Endothelial cell of umbilical vein (primary cell): Measurements from ENCODE around the gene SLC6A19. TPM values are rescaled to one million over a fixed set of nuclear protein-coding genes. Genes with fewer than 3 reads are reported as not detected.

Experiments used
- BruUV-seq: library from RNA; stranded (reverse); fragments of 400-500 nt; replicated peaks from 2 replicates; lab custom pipeline; 2021; lab: Mats Ljungman, UMichigan
- CTCF ChIA-PET: fragments of 300-600, 350-600 bp; sonication (Branson Sonifier 250); formaldehyde crosslinking; loops from one replicate; lab custom pipeline; 2021; ENCODE audit warnings: antibody characterized with exemption, inconsistent platforms; lab: Charles Lee
- POLR2A ChIA-PET: fragments of 300-600, 350-600 bp; sonication (Branson Sonifier 250); formaldehyde crosslinking; loops from one replicate; lab custom pipeline; 2021; ENCODE audit warnings: antibody characterized with exemption, inconsistent platforms; lab: Charles Lee
- DNase-seq: peaks from one replicate; pipeline ENCODE4 v3.0.0-alpha.2; 2011; ENCODE audit warnings: low read depth, low spot score
- FAIRE-seq: peaks from 2 replicates; lab custom pipeline; 2011; peaks lifted over from hg19 to GRCh38; lab: Jason Lieb, UNC
- H2AFZ ChIP-seq: 2 replicates; pipeline ENCODE4 v1.6.0; 2012; ENCODE audit warnings: low read depth, low read length, control low read depth, inconsistent platforms
- H3K27ac ChIP-seq: 2 replicates; pipeline ENCODE4 v1.5.1; 2011; ENCODE audit warnings: low read depth, mild to moderate bottlenecking, control low read depth, low read length, moderate library complexity; ENCODE audit not compliant: insufficient read depth
- H3K27me3 ChIP-seq, 2 experiments: 2 replicates each; pipeline versions ENCODE4 v1.6.0 to v1.6.1; 2011; ENCODE audit warnings: low read length in 2 of 2, mixed read lengths in 1 of 2; ENCODE audit not compliant: control insufficient read depth in 2 of 2, insufficient read depth in 2 of 2
- H3K36me3 ChIP-seq, 2 experiments: 2 replicates in 1 of 2; 3 replicates in 1 of 2; pipeline ENCODE4 v1.5.1; 2011; ENCODE audit warnings: low read length in 2 of 2, mild to moderate bottlenecking in 1 of 2, moderate library complexity in 1 of 2; ENCODE audit not compliant: control insufficient read depth in 2 of 2, insufficient read depth in 2 of 2; ENCODE audit errors: extremely low read depth in 1 of 2
- H3K4me1 ChIP-seq: 3 replicates; pipeline ENCODE4 v1.5.1; 2011; ENCODE audit warnings: mild to moderate bottlenecking, low read length; ENCODE audit not compliant: control insufficient read depth, insufficient read depth; ENCODE audit errors: extremely low read depth
- H3K4me2 ChIP-seq: 2 replicates; pipeline ENCODE4 v1.6.1; 2011; ENCODE audit warnings: low read length, control low read depth, mixed read lengths; ENCODE audit not compliant: insufficient read depth
- H3K4me3 ChIP-seq, 3 experiments: fragments of 200-600 bp in 1 of 3; sonication (generic), shearing (Covaris generic) in 1 of 3; replicated peaks in 1 of 3; 2 replicates each; pipeline ENCODE4 v1.5.1; 2011 to 2016; ENCODE audit warnings: control low read depth in 3 of 3, low read length in 3 of 3, mild to moderate bottlenecking in 2 of 3, inconsistent platforms in 1 of 3, low read depth in 1 of 3, moderate library complexity in 1 of 3; ENCODE audit not compliant: insufficient read depth in 1 of 3
- H3K79me2 ChIP-seq: 2 replicates; pipeline ENCODE4 v1.6.0; 2012; ENCODE audit warnings: low read length, inconsistent platforms; ENCODE audit not compliant: control insufficient read depth, insufficient read depth
- H3K9ac ChIP-seq: replicated peaks from 2 replicates; pipeline ENCODE3; 2011; ENCODE audit warnings: low read length, control low read depth; ENCODE audit not compliant: insufficient read depth; ENCODE audit errors: extremely low read depth
- H3K9me1 ChIP-seq: replicated peaks from 3 replicates; pipeline ENCODE4 v1.6.0; 2011; ENCODE audit warnings: mild to moderate bottlenecking, low read length; ENCODE audit not compliant: control insufficient read depth, insufficient read depth; ENCODE audit errors: extremely low read depth
- H3K9me3 ChIP-seq: replicated peaks from 2 replicates; pipeline ENCODE4 v1.5.1; 2012; ENCODE audit warnings: low read length, inconsistent platforms; ENCODE audit not compliant: control insufficient read depth, insufficient read depth
- H4K20me1 ChIP-seq: replicated peaks from 2 replicates; pipeline ENCODE3; 2011; ENCODE audit warnings: mild to moderate bottlenecking, low read length; ENCODE audit not compliant: control insufficient read depth, insufficient read depth; ENCODE audit errors: extremely low read depth
- FOS ChIP-seq: IDR thresholded peaks from 2 replicates; pipeline ENCODE4 v1.6.1; 2011; ENCODE audit warnings: mild to moderate bottlenecking, low read length, moderate library complexity, borderline replicate concordance; ENCODE audit not compliant: insufficient read depth
- GATA2 ChIP-seq: IDR thresholded peaks from 2 replicates; pipeline ENCODE4 v1.7.0; 2011; ENCODE audit warnings: low read depth, mild to moderate bottlenecking, moderate library complexity, mixed read lengths, low read length; ENCODE audit not compliant: insufficient read length, insufficient read depth
- JUN ChIP-seq: IDR thresholded peaks from 2 replicates; pipeline ENCODE4 v1.6.1; 2011; ENCODE audit warnings: borderline replicate concordance, low read depth; ENCODE audit not compliant: insufficient read length, insufficient read depth
- MYC ChIP-seq: IDR thresholded peaks from one replicate; pipeline ENCODE4 v1.6.1; 2011; ENCODE audit warnings: mild to moderate bottlenecking, low read depth, low read length
- POLR2A ChIP-seq: IDR thresholded peaks from 2 replicates; pipeline ENCODE4 v1.6.1; 2012; ENCODE audit warnings: low read depth, mild to moderate bottlenecking, control low read depth, low read length
- dilution Hi-C: fragments of 300-500 bp; cut with MboI; formaldehyde crosslinking; loops from one replicate; pipeline ENCODE4 v1.15.0; 2019; ENCODE audit warnings: low sequenced_read_pairs; ENCODE audit not compliant: extremely low pct_ligation_motif_present
- intact Hi-C: fragments of 100-400 bp; cut with micrococcal nuclease; formaldehyde crosslinking; loops from one replicate; pipeline ENCODE4 v1.10.0; 2022
- polyA plus RNA-seq, 4 experiments: library from polyadenylated mRNA; depleted of rRNA in 3 of 4; stranded (reverse) in 3 of 4; unstranded in 1 of 4; fragments of >200 nt; gene quantifications; 2 replicates each; pipeline versions ENCODE4 v1.2.1 to v1.2.3, GENCODE V29; 2011 to 2012; ENCODE audit warnings: missing spikeins in 1 of 4
- total RNA-seq: library from RNA; stranded (reverse); gene quantifications from 2 replicates; pipeline ENCODE4 v1.2.3, GENCODE V29; 2021
- TF ChIP-seq, protein P1 (sequence below), 2 donors: IDR thresholded peaks; 1 replicate in 1 of 2; 2 replicates in 1 of 2; pipeline ENCODE4 v1.5.1; 2011; ENCODE audit warnings: low read length in 2 of 2, mild to moderate bottlenecking in 2 of 2, moderate library complexity in 2 of 2, control low read depth in 1 of 2, inconsistent platforms in 1 of 2, low read depth in 1 of 2; ENCODE audit not compliant: insufficient read depth in 1 of 2; ENCODE audit errors: extremely low read depth in 1 of 2

The SLC6A19 gene
- total and polyA plus RNA-seq, 2 donors (not counting 3 experiments of a cell fraction or from before 2014, with no cell fraction given): not detected

DNA sequence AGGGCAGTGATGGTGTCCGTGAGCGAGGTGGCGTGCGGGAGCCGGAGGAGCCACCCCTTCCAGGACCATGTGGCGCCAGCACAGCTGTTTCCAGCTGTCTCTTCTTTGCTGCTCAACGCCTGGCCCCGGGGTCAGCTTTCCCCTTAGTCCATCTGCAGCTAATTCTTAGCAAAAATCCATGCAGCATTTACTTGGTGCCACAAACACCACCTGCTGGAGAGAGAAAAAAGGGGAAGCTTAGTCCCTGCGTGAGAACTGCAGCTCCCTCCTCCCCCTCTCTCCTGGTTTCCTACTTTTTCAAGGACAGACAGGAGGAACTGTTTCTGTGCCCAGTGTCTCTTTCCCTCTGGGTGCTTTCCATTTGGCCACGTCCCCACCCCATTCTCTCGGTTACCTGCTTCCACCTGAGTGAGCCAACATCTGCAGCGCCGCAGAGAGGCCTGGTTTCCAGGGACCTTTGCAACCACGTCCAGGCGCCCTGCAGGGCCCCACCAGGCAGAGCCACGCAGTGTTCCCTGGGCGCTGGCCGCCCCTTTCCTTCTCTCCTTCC lies 3.4 kb downstream of the SLC6A19 start:
- Histone ChIP-seq H3K9ac (no peak overlapping the region), H3K4me2 (no peak overlapping the region), H2AFZ (no peak overlapping the region), H3K27ac (no peak overlapping the region), H3K4me3 (no peak overlapping the region), H4K20me1 (no peaks in the 10 kb centered on the region), H3K36me3 (no peaks in the 10 kb centered on the region), H3K79me2 (no peaks in the 10 kb centered on the region), H3K4me1 (no peaks in the 10 kb centered on the region), H3K9me1 (no peaks in the 10 kb centered on the region), H3K9me3 (no peaks in the 10 kb centered on the region), H3K27me3 (no peaks in the 10 kb centered on the region)
- FAIRE-seq (no peak), DNase-seq (no peak)
- BruUV-seq: no TSS peak
- dilution Hi-C loops (no loop called here), intact Hi-C loops (no loop called here)
- no peak for TF ChIP-seq FOS
- TF ChIP-seq, protein P1, sequence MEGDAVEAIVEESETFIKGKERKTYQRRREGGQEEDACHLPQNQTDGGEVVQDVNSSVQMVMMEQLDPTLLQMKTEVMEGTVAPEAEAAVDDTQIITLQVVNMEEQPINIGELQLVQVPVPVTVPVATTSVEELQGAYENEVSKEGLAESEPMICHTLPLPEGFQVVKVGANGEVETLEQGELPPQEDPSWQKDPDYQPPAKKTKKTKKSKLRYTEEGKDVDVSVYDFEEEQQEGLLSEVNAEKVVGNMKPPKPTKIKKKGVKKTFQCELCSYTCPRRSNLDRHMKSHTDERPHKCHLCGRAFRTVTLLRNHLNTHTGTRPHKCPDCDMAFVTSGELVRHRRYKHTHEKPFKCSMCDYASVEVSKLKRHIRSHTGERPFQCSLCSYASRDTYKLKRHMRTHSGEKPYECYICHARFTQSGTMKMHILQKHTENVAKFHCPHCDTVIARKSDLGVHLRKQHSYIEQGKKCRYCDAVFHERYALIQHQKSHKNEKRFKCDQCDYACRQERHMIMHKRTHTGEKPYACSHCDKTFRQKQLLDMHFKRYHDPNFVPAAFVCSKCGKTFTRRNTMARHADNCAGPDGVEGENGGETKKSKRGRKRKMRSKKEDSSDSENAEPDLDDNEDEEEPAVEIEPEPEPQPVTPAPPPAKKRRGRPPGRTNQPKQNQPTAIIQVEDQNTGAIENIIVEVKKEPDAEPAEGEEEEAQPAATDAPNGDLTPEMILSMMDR (IDR thresholded peaks at IDR 0.05; ENCODE audit: extremely low read depth in 1 of 2, insufficient read depth in 1 of 2, low read depth in 1 of 2, low read length in 2 of 2): peak in 1 of 2 donors; percentile 1
- ChIA-PET POLR2A (no interaction called here), CTCF (no interaction called here)

- Histone ChIP-seq H3K27me3 (no peaks in the 10 kb centered on the region), H3K4me2 (no peak overlapping the region), H3K4me1 (no peaks in the 10 kb centered on the region), H3K27ac (no peak overlapping the region), H3K9me1 (no peaks in the 10 kb centered on the region), H3K36me3 (no peaks in the 10 kb centered on the region), H4K20me1 (no peaks in the 10 kb centered on the region), H3K9ac (no peak overlapping the region), H3K79me2 (no peaks in the 10 kb centered on the region), H2AFZ (no peak overlapping the region), H3K9me3 (no peaks in the 10 kb centered on the region), H3K4me3 (no peak overlapping the region)
- intact Hi-C loops: no loop called here
- CTCF ChIA-PET: no interaction called here
- FAIRE-seq (no peak), DNase-seq (no peak)
- no TSS peak for BruUV-seq
- dilution Hi-C loops: no loop called here
- no peak for TF ChIP-seq POLR2A
- no peak for TF ChIP-seq FOS
- no peak for TF ChIP-seq MYC
- no peak for TF ChIP-seq JUN
- TF ChIP-seq GATA2: no peak
- POLR2A ChIA-PET: no interaction called here
Observed at GRCh38 chr5:1205255-1206180, 4.1 kb downstream of the SLC6A19 start.
